Forelimb muscle (tissue), 1 donor: ENCODE measurements around the gene SYCN. TPM values are rescaled to one million over a fixed set of nuclear protein-coding genes. Genes with fewer than 3 reads are reported as not detected.

ENCODE experiments used
- DNase-seq: peaks from one replicate; pipeline ENCODE4 v3.0.0-alpha.2; 2013; ENCODE audit warnings: low read depth
- polyA plus RNA-seq: library from polyadenylated mRNA; unstranded; fragments of 120-200 nt; gene quantifications from one replicate; pipeline ENCODE4 v1.2.1, GENCODE V29; 2013; ENCODE audit not compliant: insufficient read length

SYCN gene
- polyA plus RNA-seq, 1 donor: not detected

DNA sequence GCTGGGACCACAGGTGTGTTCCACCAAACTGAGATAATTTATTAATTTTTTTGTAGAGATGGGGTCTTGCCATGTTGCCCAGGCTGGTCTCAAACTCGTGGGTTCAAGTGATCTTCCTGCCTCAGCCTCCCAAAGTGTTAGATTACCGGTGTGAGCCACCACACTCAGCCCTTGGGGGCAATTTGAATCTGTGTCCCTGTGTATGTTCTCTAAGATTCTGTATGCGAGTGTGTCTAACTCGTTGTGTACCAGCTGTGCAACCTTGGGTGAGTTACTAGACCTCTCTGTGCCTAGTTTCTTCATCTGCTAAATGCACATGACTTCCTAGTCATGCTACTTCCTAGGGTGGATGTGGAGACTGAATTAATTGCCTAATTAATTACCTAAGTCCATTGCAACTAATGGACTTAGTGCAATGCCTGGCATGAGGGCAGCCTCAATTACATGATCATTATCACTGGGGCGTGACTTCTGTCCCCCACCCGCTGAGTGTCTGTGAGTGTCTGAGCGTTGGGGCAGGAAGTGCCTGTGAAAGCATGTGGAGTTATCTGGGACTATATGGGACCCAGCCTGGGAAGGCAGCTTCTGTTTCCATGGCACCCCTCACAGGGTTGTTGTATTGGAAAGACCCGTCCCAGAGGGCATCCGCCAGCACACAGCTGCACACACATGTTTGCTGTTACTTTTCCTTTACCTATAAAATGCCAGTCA is 9.1 kb downstream of the SYCN start:
- no peak for DNase-seq

DNA sequence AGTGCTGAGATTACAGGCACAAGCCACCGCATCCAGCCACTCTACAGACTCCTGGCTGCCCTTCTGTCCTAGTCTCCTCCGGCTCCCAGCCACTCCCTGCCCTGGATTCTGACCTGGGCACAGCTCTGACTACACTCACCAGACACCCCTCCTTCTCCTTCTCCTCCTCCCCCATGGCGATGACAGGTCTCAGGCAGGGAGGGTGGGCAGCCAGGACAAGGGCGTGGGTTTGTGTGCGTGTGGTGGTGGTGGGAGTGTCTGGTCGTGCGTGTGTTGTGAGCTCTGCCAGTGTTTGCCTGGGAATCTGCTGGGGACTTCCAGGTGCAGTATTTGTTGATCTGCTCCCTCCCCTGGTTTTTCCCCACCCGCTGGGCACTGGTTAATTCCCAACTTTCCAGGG is 10.3 kb downstream of the SYCN start:
- DNase-seq: no peak

DNA sequence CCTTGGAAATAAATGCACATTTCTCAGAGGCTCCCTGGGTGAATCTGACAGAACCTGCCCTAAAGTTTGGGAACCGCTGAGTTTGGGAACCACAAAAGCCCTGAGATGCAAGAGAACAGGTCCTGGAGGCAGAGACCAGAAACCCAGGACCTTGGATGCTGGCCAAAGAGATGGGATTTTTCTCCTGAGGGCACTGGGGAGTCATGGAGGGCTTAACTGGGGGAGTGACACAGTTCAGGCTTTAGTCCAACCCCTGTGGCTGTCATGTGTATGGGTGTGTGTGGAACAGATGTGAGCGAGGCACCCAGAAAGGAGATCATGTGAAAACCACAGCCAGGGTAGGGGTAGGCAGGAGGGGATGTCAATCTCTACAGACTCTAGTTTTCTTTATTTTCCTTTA is 11.2 kb downstream of the SYCN start:
- no peak for DNase-seq

DNA sequence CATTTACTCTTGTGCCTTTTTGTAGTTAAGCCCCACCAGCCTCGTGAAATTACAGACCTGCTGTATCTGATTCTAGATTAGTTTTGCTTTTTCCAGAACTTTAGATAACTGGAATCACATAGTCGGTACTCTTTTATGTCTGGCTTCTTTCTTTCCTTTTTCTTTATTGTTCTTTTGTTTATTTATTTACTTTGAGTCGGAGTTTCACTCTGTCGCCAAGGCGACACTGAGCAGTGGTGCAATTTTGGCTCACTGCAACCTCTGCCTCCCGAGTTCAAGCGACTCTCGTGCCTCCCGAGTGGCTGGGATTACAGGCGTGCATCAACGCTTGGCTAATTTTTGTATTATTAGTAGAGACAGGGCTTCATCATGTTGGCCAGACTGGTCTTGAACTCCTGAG is 13.3 kb downstream of the SYCN start:
- no peak for DNase-seq

DNA sequence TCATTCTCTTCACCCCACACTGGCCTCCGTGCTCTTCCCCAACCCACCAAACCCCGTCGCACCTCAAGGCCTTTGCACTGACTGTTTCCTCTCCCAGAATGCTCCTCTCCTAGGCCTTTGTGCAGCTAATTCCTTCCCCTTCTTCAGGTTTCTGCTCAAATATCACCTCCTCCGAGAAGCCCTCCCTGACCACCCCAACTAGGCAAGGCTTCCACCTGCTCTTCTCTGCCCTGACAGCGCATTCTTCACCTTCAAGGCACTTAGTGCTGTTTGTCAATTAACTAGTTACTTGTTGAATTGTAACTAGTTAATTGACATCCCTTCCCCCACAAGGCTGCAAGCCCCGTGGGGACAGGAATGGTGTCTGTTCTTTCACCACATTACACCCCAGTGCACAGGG is 15.1 kb downstream of the SYCN start:
- no peak for DNase-seq

DNA sequence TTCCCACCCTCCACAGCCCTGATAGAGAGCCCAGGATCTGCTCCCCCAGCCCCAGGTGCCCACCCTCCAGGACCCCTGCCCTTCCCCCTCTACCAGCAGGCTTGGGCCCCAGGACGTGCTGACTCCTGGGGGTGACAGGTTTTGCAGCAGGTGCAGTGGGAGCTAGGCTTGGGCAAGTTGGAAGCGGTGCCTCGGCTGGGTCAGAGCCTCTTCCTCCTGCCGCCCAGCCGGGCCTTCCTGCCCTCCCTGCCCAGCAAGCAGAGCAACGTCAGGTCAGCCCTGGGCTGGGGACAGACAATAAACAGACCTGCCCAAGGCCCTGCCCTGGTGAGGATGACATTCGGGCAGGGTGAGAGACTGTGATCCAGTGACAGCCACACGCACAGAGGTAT is 16.5 kb downstream of the SYCN start:
- DNase-seq: no peak

DNA sequence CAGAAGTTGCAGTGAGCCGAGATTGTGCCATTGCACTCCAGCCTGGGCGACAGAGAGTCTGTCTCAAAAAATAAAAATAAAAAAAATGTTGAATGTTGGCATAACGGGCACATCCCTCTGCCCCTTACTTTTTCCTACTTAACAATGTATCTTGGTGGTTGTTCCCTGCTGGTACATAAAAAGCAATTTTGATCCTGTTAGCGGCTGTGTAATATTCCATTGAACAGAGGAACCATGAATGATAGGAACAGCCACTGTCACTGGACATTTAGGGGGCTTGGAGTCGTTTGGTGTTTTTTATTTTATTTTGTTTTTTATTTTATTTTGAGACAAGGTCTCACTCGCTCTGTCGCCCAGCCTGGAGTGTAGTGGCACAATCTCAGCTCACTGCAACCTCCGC is 17.7 kb downstream of the SYCN start:
- no peak for DNase-seq

DNA sequence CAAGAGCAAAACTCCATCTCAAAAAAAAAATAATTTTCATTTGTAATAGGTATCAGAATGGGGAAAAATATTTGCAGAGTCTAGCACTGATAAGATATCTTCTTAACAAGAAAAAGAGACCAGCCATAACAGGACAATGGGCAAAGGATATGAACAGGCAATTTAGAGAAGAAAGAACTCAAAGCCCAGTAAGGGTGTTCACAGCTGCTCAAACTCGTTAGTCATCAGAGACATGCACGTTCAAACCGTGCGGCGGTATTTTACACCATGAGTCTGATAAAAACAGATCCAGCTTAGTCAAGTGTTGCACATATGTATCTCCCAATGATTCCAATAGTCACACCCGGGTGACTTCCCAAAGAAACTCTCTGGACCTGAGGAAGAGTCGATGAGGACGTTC is 21.0 kb downstream of the SYCN start:
- DNase-seq: no peak

DNA sequence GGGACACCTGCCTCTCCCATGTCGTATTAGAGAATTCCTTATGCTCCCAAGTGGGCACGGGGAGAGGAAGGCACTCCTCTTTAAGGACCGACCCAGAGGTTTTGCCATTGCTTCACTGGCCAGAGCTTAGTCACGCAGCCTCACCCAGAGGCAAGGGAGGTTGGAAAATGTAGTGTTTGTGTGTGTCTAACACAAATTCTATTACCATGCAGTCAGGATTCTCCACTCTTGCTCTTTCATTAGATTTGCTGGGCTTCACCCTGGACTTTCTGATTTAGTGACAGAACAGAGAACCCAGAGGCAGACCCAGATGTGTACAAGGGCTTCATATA is 21.9 kb downstream of the SYCN start:
- no peak for DNase-seq

DNA sequence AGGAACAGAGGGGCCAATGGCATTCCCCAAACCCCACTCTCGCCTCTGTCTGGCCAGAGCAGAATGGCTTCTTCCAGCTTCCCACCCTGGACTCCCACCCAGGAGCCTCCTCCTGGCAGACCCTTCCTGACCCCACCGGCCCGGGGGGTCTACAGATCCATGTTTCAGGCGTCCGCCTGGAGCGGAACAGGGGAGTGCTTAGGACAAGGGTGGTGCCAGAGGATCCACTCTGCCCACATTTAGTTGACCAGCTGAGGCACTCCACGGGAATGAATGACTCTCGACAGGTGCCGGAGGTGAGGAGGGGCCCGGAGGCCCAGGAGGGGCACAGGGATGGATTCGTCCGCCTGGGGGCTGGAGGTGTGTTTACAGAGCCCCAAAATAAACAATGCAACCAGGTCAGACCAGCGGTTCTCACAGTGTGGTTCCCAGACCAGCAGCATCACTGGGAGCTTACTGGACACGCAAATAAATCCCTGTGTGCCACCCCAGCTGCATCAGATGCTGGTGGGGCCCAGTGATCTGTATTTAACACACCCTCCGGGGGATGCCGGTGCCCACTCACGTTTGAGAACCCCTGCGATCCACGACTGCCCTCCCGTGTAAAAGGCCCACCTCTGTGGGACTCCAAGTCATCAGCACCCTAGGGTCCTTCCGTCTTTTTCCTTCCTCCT is 22.4 kb downstream of the SYCN start:
- no peak for DNase-seq

DNA sequence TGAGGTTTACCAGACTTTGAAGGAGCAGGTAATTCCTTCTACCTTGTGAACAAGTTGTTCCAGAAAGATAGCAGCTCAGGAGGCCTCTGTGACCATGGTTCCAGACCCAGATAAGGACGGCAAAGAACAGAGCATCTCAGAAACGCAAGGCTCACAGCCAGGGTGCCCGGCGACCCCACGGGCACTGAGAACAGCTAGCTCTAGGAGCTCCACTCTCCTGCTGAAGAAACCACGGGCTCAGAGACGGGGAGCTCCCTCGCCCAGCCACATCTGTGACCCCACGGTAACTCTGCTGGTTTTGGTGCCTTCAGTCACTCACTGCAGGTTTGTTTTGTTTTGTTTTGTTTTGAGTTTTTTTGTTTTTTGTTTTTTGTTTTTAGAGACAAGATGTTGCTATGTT is 23.3 kb downstream of the SYCN start:
- no peak for DNase-seq

DNA sequence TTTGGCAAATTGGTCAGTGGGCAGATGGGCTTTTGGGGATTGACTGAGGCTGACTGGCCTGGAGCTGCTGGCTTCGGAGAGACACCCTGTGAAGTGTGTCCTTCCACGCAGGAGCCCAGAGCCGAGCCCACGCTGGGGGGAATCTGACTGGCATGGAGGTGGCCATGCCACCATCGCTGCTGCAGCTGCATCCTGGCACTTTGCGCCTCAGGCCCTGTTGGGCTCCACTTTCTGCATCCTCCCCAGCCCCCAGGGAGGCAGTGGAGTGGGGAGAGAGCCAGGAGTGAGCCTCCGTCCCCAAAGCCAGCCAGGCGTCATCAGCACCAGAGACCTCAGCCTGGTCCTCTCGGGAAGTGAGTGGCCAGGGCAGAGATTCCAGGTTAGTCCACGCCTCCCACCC is 24.3 kb downstream of the SYCN start:
- no peak for DNase-seq

DNA sequence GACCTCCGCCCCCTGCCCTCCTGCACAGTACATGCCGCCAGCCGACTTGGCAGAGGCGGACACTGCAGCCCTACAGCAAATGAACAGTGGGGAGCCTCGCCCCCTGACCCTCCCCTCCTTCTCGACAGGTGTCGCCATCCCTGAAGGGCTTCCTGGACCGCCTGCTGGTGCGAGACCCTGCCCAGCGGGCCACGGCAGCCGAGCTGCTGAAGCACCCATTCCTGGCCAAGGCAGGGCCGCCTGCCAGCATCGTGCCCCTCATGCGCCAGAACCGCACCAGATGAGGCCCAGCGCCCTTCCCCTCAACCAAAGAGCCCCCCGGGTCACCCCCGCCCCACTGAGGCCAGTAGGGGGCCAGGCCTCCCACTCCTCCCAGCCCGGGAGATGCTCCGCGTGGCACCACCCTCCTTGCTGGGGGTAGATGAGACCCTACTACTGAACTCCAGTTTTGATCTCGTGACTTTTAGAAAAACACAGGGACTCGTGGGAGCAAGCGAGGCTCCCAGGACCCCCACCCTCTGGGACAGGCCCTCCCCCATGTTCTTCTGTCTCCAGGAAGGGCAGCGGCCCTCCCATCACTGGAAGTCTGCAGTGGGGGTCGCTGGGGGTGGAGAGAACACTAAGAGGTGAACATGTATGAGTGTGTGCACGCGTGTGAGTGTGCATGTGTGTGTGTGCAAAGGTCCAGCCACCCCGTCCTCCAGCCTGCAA is 25.6 kb downstream of the SYCN start:
- no peak for DNase-seq

DNA sequence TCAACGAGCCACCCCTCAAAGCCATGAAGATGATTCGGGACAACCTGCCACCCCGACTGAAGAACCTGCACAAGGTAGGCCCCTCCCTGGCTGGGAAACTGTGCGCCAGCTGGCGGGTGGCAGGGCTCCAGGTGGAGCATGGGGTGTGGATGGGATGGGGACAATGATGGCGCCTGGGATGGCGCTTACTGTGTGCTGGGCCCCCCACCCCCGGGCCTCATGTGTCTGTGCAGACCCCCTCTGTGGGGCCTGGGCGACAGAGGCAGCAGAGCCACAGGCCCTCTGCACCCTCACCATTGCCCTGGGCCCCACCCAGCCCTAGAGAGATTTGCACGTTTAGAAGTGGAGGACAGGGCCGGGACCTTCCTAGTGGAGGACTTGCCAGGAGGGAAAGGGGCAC is 26.3 kb downstream of the SYCN start:
- no peak for DNase-seq

DNA sequence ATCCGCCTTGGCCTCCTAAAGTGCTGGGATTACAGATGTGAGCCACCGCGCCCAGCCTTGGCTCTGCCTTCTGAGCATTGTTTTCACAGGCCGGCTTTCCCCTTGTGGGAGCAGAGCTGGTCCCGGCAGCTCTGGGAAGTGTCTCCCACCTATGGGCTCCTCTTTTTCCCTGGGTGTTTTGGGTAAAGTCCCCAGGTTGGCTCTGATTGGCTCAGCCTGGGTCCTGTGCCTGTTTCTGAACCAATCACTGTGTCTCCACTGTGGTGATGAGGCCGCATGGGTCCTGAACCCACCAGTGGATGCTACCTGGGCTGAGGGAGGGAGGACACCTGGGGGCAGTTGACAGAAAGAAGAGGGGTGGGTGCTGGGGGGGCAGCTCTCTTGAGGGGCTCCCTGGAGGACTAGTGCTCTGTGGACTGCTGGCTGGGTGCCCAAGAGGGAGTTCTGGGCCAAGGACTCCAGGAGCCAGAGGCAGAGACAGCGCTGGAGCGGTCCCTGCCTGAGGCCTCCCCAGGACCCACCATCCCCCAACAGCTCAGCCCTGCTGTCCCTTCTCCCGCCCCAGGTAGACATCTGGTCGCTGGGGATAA is 26.9 kb downstream of the SYCN start:
- no peak for DNase-seq

DNA sequence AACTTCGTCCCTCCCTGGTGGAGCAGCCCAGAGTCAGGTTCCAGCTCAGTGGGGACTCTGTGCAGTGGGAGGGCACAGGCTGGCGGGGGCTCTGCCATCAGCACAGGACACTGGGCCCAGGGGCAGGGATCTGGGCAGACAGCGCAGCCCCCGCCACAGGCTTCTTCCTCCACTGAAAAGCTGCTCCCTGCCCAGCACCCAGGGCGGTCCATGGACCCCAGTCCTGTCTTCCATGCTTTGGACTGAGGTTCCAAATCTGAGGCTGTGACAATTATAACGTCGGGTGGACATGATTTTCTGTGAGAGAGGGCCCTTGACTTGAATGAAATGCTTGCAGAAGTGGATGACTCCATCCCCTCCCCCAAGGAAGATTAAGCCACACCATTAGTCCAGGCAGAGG is 28.5 kb downstream of the SYCN start:
- no peak for DNase-seq

DNA sequence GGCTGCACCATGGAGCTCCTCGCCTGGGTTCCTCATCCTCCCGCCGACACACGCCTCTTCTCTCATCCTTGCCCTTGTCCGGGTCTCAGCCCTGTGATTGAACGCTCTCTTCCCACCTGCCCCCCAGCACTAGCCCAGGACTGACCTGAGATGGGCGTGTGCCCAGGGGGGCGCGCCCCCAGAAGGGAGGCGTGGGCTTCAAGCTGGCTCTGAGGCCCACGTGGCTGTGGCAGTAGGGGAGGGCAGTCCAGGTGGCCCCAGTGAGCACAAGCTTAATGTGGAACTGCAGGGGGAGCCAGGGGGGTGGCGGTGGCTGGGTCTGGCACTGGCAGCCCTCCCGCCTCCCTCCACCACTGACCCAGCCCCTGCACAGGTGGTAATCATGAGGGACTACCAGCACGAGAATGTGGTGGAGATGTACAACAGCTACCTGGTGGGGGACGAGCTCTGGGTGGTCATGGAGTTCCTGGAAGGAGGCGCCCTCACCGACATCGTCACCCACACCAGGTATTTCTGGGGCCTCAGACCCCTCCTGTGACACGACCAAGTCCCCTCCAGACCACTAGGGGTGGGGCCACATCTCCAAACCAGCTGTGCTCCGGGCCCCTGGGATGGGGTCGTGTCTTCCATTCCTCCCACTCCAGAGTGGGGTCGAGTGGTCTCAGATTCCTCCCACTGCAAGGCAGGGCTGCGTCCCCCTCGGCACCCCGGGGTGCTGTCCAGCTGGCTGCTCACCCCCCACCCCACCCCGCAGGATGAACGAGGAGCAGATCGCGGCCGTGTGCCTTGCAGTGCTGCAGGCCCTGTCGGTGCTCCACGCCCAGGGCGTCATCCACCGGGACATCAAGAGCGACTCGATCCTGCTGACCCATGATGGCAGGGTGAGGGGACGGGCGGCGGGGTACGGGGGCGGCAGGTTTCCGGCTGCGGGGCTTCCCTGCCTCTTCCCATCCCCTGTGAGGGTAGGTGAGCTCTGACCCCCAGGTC is 29.2 kb downstream of the SYCN start:
- DNase-seq: no peak

DNA sequence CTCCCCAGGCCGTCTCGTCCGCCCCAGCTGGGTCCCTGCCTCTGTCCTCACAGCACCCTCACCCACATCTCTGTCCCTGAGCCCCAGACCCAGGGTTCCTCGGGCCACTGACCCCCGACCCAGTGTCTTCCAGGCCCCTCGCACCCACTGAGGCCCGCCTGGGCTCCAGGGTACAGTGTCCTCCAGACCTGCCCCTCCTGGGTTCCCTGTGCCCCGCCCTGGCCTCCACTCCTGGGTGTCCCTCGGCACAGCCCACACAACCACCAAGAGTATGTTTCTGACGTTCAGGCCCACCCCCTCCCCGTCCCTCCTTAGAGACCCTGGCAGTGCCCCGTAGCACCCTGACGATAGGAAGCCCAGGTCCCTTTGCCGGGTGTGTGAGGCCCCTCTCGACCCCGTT is 29.9 kb downstream of the SYCN start:
- no peak for DNase-seq

DNA sequence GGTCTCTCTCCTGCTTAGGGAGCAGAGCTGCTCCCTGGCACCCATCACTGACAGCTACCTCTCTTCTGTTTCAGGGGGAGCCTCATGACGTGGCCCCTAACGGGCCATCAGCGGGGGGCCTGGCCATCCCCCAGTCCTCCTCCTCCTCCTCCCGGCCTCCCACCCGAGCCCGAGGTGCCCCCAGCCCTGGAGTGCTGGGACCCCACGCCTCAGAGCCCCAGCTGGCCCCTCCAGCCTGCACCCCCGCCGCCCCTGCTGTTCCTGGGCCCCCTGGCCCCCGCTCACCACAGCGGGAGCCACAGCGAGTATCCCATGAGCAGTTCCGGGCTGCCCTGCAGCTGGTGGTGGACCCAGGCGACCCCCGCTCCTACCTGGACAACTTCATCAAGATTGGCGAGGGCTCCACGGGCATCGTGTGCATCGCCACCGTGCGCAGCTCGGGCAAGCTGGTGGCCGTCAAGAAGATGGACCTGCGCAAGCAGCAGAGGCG is 30.5 kb downstream of the SYCN start:
- no peak for DNase-seq

DNA sequence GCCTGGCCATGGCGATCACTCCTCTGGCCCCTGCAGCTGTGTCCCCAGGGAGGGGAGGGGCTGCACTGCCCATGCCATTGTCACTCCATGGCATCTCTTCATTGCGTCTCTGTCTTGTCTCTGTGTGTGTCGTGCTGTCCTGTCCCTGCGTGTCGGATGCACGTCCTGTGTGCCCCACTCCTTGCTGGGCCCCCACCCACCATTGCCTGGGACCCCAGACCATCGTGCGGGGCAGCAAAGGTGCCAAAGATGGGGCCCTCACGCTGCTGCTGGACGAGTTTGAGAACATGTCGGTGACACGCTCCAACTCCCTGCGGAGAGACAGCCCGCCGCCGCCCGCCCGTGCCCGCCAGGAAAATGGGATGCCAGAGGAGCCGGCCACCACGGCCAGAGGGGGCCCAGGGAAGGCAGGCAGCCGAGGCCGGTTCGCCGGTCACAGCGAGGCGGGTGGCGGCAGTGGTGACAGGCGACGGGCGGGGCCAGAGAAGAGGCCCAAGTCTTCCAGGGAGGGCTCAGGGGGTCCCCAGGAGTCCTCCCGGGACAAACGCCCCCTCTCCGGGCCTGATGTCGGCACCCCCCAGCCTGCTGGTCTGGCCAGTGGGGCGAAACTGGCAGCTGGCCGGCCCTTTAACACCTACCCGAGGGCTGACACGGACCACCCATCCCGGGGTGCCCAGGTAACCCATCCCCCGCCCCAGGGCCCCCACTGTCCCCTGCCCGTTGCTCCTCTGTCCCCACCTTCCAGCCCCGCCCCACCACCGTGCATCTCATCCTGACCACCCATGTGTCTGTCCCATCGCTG is 31.2 kb downstream of the SYCN start:
- DNase-seq: no peak
